IPS-NIHi7 (cell line): ENCODE results near the gene SCRN2.

Experiments
- DNase-seq: peaks from one replicate; pipeline ENCODE4 v3.0.0; 2012; ENCODE audit warnings: mixed read lengths; ENCODE audit errors: extremely low spot score

The SCRN2 gene

GRCh38 chr17:47872019-47872650 lies 31.1 kb upstream of the SCRN2 start:
- DNase-seq: peak; percentile 60

- no peak for DNase-seq
Measured at GRCh38 chr17:47871048-47871447, 30.0 kb upstream of the SCRN2 start.

GRCh38 chr17:47870056-47870455 lies 29.0 kb upstream of the SCRN2 start:
- no peak for DNase-seq

GRCh38 chr17:47869114-47869513 lies 28.0 kb upstream of the SCRN2 start:
- no peak for DNase-seq

- DNase-seq: no peak
Measured at GRCh38 chr17:47867813-47868533, 26.9 kb upstream of the SCRN2 start.

GRCh38 chr17:47866941-47867340 lies 25.9 kb upstream of the SCRN2 start:
- DNase-seq: no peak

GRCh38 chr17:47864791-47865216 lies 23.7 kb upstream of the SCRN2 start:
- DNase-seq: no peak

GRCh38 chr17:47862621-47863440 lies 21.8 kb upstream of the SCRN2 start:
- no peak for DNase-seq

- DNase-seq: no peak
Measured at GRCh38 chr17:47860386-47860785, 19.3 kb upstream of the SCRN2 start.

GRCh38 chr17:47857551-47858455 lies 16.7 kb upstream of the SCRN2 start:
- peak; percentile 48 for DNase-seq

GRCh38 chr17:47856830-47857229 lies 15.8 kb upstream of the SCRN2 start:
- no peak for DNase-seq

GRCh38 chr17:47855737-47856136 lies 14.7 kb upstream of the SCRN2 start:
- no peak for DNase-seq

GRCh38 chr17:47853616-47854015 lies 12.5 kb upstream of the SCRN2 start:
- DNase-seq: no peak

- DNase-seq: no peak
Measured at GRCh38 chr17:47852113-47852949, 11.3 kb upstream of the SCRN2 start.

GRCh38 chr17:47851764-47852112 lies 10.7 kb upstream of the SCRN2 start:
- DNase-seq: peak; percentile 56

- peak; percentile 87 for DNase-seq
Measured at GRCh38 chr17:47850692-47851573, 9.9 kb upstream of the SCRN2 start, which contains the start of gene SP6. Gene SP6, minus strand, starts transcription at chr17:47851163. Its CDS starts 2,734 bp downstream, at chr17:47848429.

GRCh38 chr17:47850373-47850691 lies 9.3 kb upstream of the SCRN2 start:
- DNase-seq: no peak

GRCh38 chr17:47848198-47848513 lies 7.1 kb upstream of the SCRN2 start:
- no peak for DNase-seq

GRCh38 chr17:47847341-47848197 lies 6.5 kb upstream of the SCRN2 start:
- DNase-seq: peak; percentile 54
